ENCODE results near the gene GLMN.
"Not testable (repeated sequence)": the region's sequence is repeated elsewhere in the genome, so short reads cannot be mapped to it uniquely, and the experiment has no call there.

The GLMN gene

DNA sequence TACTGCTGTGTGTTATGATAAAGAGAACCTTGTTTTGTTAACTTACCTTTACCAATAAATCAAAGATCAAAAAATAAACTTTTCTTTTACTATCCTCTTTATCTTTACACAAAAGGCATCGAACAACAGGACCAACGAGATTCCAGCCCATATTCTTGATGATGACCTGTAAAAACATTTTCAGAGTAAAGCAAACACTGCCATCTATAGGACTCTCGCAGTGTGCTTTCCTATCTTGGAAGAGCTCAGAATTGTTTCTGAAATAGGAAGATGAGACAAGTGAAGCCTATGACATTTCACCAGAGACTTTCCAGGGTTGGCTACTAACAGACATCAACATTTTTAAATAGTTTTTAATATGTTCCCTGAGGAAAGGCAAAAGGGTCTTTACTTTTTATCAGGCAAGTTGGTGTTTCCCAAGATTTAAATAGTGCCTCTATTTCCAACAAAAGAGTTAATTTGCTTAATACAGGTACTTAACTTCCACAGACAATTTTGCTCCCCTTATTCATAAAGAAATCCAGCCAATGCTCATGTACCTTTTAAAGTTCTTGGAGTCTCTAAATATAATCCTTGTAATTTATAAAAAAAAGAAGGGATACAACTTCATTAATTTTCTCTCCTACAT, 7.3 kb downstream of the GLMN start:
- no peak for DNase-seq

DNA sequence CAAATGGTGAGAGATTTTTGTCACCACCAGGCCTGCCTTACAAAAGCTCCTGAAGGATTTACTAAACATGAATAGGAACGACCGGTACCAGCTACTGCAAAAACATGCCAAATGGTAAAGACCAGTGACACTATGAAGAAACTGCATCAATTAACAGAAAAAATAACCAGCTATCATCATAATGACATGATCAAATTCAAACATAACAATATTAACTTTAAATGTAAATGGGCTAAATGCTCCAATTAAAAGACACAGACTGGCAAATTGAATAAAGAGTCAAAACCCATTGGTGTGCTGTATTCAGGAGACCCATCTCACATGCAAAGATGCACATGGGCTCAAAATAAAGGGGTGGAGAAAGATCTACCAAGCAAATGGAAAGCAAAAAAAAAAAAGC, 17.4 kb downstream of the GLMN start:
- DNase-seq = not testable (repeated sequence)

- not testable (repeated sequence) for DNase-seq
Observed at GRCh38 chr1:92279781-92280180, 19.0 kb downstream of the GLMN start.

GRCh38 chr1:92277105-92277723, 21.6 kb downstream of the GLMN start:
- DNase-seq = no peak

DNA sequence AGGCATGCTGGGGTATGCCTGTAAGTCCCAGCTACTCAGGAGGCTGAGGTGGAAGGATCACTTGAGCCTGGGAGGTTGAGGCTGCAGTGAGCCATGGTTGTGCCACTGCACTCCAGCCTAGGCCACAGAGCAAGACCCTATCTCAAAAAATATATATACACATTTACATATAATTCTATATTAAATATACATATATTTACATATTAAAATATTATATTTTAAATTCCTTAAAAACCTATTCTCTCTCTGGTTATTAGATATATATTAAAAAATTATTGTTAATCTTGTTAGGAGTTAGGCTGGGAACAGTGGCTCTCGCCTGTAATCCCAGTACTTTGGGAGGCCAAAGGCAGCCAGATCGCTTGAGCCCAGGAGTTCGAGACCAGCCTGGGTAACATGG, 22.7 kb downstream of the GLMN start:
- no peak for DNase-seq

DNA sequence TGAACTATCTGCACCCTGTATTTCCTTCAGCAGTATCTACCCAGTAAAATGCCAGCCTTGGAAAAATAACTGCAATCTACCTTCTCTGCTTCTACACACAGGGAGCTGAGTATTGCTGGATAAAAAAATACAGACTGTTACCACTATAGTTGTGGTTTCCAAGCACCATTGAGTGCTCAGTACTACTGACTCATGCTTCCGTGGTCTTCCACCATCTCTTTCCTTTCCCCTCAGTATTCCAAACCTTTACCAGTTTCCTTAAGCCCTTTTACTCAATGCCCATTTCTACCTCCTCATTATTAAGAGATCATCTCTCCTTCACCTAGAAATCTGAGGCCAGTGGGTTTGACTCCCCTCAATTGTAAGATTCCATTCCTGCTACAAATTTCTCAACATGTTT, 23.8 kb downstream of the GLMN start:
- DNase-seq = no peak

GRCh38 chr1:92273039-92273438, 25.7 kb downstream of the GLMN start:
- no peak for DNase-seq

DNA sequence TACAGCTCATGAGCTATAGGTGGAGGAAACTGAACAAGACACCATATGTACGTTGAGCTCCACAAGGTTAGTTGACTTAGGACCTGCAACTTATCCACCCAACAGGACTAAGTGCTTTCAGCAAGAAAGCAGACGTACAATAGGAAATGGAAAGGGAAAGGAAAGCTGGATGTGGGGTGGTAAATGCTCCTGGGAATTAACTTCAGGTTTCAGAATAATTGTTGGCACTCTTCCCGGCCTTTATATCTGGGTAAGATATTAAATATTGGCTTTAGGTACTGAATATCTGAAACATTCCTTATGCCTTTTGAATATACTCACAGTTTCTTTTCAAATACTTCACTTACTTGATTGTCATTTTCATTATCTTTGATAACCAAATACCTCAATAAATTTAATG, 36.3 kb downstream of the GLMN start:
- DNase-seq = no peak

GRCh38 chr1:92259350-92259749, 39.4 kb downstream of the GLMN start:
- DNase-seq = no peak

- DNase-seq = not testable (repeated sequence)
Observed at GRCh38 chr1:92254714-92255113, 44.1 kb downstream of the GLMN start.

- no peak for DNase-seq
Observed at GRCh38 chr1:92244376-92244775, 54.4 kb downstream of the GLMN start.

- no peak for DNase-seq
Observed at GRCh38 chr1:92240034-92240433, 58.8 kb downstream of the GLMN start.

DNA sequence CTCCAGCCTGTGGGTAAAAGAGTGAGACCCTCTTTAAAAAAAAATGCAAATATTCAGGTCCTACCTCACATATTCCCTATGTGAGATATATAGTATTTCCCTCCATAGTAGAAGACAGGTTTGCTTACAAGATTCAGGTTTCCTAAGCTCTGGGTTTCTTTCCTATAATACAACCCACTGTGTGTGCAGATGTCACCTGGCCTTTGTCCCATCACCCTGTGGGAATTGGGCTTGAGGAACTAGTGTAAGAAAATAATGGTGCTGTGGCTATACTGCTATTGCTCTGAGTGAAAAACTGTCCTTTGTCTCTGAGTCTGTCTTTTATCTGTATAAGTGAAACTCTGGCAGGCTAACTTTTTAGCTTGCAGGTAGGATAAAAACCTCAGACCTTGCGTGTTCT, 68.1 kb downstream of the GLMN start:
- DNase-seq = no peak

DNA sequence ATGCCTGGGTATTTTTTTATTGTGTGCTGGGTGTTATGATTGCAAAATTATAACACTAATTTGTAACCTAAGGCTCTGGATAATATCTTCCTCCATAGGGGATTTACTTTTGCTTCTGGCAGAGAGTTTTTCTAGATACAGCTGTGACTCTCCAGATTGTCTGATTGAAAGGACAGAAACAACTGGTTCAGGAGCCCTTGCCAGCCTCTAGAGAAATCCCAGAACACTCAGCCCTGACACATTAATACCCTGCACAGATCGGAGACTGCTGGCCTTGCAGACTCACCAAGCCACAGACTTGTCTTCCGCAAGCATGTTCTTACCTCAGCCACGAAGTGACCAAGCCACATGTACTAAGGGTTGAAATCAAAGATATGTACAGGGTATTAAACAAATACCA, 70.4 kb downstream of the GLMN start:
- DNase-seq = no peak

DNA sequence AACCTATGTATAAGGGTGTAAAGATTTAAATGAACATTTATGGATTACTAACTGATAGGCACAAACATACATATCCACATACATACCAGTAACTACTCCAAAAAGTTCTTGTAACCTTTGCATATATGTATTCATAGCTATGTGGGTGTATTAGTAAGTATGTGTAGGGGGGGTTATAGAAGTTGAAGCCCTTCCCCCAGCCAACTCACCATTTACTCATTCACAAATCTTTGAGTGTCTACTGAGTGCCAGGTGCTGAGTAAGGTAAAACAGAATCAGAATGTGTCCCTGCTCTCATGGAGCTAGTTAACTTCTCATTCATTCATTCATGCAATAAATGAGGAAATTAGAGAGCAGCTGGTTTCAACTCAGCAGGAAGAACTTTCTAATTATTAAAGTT, 79.8 kb downstream of the GLMN start:
- no peak for DNase-seq

DNA sequence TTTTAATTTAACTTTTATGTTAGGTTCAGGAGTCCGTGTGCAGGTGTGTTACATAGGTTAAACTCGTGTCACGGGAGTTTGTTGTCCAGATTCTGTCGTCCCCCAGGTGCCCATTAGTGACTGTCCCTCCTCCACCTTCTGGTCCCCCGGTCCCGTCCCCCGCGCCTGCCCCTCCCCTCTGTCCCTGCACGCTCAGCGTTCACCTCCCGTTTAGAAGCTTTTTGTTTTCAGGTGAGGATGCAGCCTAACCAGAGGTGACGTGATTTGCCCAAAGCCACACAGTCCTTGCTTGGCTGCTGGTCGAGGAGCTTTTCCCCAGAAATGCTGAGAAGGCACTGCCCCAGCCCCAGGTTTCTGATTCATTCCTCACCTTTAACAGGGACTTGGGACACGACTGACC, 80.2 kb downstream of the GLMN start:
- DNase-seq = no peak

DNA sequence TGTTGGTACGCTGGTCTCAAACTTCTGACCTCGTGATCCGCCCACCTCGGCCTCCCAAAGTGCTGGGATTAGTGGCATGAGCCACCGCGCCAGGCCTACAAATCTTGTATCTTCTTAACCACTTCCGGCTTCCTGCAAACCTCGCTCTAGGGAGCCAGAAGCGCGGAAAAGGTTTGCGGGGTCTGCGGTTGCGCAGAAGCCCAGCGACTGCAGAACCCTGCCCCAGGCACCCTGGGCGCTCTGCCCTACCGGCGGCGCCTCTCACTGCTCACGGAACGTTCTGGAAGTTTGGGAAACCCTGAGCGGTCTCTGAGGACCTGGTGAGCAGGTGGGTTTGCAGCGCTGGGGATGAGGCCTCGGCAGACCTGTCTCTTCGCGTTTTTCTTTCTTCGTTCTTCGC, 81.1 kb downstream of the GLMN start, which contains the start of gene C1orf146:
Gene C1orf146, plus strand, starts transcription at position 195 of the 400 bp plus-strand sequence. CDS start 13,506 bp downstream, outside the sequence.
- DNase-seq = no peak

DNA sequence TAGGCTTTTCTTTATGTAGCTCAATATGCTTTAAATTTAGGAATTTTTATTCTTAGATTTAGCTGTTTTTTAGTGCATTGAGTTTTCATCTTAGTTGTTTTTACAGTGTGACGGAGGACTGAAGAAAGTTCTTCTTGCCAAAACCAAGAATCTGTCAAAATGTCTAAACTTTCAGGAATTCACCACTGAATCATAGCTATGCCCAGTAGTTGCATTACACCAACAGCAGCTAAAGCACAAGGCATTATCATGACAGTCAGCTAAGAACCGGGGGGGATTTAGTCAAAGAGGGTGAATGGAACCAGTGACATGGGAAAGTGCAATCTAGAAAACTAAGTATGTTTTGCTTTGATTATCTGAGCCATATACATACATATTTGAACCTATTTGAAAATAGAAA, 87.6 kb downstream of the GLMN start:
- no peak for DNase-seq

DNA sequence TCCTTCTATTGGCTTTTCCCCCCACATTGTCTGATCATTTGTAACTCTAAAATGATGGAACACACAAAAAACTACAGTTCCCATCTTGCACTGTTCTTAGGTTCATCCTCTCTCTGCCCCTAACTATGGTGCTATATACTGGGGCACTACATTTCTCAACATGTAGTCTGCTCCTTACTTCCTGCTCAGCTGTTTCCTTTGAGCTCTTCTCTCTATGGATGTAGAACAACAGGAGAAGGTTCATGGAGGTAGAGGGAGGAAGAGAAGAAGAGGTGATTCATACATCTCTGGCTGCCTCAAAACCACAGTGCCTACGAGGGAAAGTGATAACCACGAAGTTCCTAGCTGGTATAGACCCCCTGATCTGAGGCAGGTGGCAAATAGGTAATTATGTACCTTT, 88.1 kb downstream of the GLMN start:
- DNase-seq = no peak

DNA sequence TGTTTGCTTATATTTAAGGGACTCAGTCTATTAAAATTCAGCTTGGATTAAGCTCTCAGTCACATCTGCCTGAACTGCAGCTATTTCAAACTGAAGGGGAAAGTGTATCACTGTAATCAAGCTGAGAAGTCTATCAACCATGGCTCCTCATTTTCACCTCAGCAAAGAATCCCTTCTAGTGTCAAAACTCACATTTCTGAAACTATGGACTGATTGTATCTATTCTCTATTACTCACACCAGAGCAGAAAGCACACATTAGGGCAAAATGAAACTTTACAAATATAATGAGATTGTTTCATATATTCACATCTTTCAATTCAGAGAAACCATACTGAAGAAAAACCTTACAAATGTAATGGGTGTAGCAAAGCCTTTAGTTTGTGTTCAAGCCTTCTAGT, 95.7 kb downstream of the GLMN start:
- no peak for DNase-seq

- DNase-seq = no peak
Observed at GRCh38 chr1:92201973-92202372, 96.8 kb downstream of the GLMN start.
